ENCODE measurements around the gene FBXL12.
"Not testable (repeated sequence)": the region's sequence is repeated elsewhere in the genome, so short reads cannot be mapped to it uniquely, and the experiment has no call there.

The FBXL12 gene

GRCh38 chr19:9842834-9843625, 24.2 kb upstream of the FBXL12 start:
- no peak for DNase-seq (ENCODE audit: extremely low read depth in 1 of 2, low read depth in 1 of 2)

GRCh38 chr19:9839415-9839814, 20.5 kb upstream of the FBXL12 start:
- DNase-seq (ENCODE audit: extremely low read depth in 1 of 2, low read depth in 1 of 2), result no peak

- no peak for DNase-seq (ENCODE audit: extremely low read depth in 1 of 2, low read depth in 1 of 2)
These were observed 19.4 kb upstream of the FBXL12 start for GRCh38 chr19:9838324-9838723.

- DNase-seq (ENCODE audit: extremely low read depth in 1 of 2, low read depth in 1 of 2), result no peak
These were observed 17.1 kb upstream of the FBXL12 start for GRCh38 chr19:9836021-9836420.

- no peak for DNase-seq (ENCODE audit: extremely low read depth in 1 of 2, low read depth in 1 of 2)
These were observed 16.6 kb upstream of the FBXL12 start for GRCh38 chr19:9835507-9835949.

GRCh38 chr19:9834726-9835506, 16.0 kb upstream of the FBXL12 start, which contains the start of gene PIN1:
Gene PIN1, plus strand, starts transcription at chr19:9835318. Its CDS starts 27 bp downstream, at chr19:9835345.
- DNase-seq (ENCODE audit: extremely low read depth in 1 of 2, low read depth in 1 of 2), result peak; percentile 98

GRCh38 chr19:9834307-9834725, 15.4 kb upstream of the FBXL12 start:
- DNase-seq (ENCODE audit: extremely low read depth in 1 of 2, low read depth in 1 of 2), result no peak

- no peak for DNase-seq (ENCODE audit: extremely low read depth in 1 of 2, low read depth in 1 of 2)
These were observed 9.7 kb upstream of the FBXL12 start for GRCh38 chr19:9828551-9829063.

- DNase-seq (ENCODE audit: extremely low read depth in 1 of 2, low read depth in 1 of 2), result peak; percentile 67 to 80
These were observed 8.7 kb upstream of the FBXL12 start, which contains the start of gene UBL5 for GRCh38 chr19:9827289-9828238. Gene UBL5, plus strand, starts transcription at chr19:9827918. Its CDS starts 420 bp downstream, at chr19:9828338.

GRCh38 chr19:9823816-9824215, 4.9 kb upstream of the FBXL12 start:
- DNase-seq (ENCODE audit: extremely low read depth in 1 of 2, low read depth in 1 of 2), result no peak

- DNase-seq (ENCODE audit: extremely low read depth in 1 of 2, low read depth in 1 of 2), result not testable (repeated sequence)
These were observed 1.2 kb upstream of the FBXL12 start for GRCh38 chr19:9820034-9820433.

GRCh38 chr19:9819596-9819909, 674 bp upstream of the FBXL12 start:
- DNase-seq (ENCODE audit: extremely low read depth in 1 of 2, low read depth in 1 of 2), result no peak

- no peak for DNase-seq (ENCODE audit: extremely low read depth in 1 of 2, low read depth in 1 of 2)
These were observed 625 bp downstream of the FBXL12 start for GRCh38 chr19:9818175-9818733.

- DNase-seq (ENCODE audit: extremely low read depth in 1 of 2, low read depth in 1 of 2), result no peak
These were observed 7.7 kb downstream of the FBXL12 start for GRCh38 chr19:9811139-9811538.

- no peak for DNase-seq (ENCODE audit: extremely low read depth in 1 of 2, low read depth in 1 of 2)
These were observed 9.7 kb downstream of the FBXL12 start for GRCh38 chr19:9808855-9809824.

GRCh38 chr19:9806803-9807202, 12.1 kb downstream of the FBXL12 start:
- DNase-seq (ENCODE audit: extremely low read depth in 1 of 2, low read depth in 1 of 2), result no peak

GRCh38 chr19:9801976-9802375, 16.9 kb downstream of the FBXL12 start:
- DNase-seq (ENCODE audit: extremely low read depth in 1 of 2, low read depth in 1 of 2), result no peak

- DNase-seq (ENCODE audit: extremely low read depth in 1 of 2, low read depth in 1 of 2), result no peak
These were observed 19.7 kb downstream of the FBXL12 start for GRCh38 chr19:9799162-9799561.

GRCh38 chr19:9797871-9798270, 21.0 kb downstream of the FBXL12 start:
- no peak for DNase-seq (ENCODE audit: extremely low read depth in 1 of 2, low read depth in 1 of 2)
